Suprapubic skin (tissue), 4 donors: Measurements from ENCODE around the gene PATL2.

Experiments used
- CTCF ChIP-seq, 2 donors: fragments of 200-600 bp in 1 of 2; fragments of 450-650 bp in 1 of 2; sonication (generic) in 1 of 2; IDR thresholded peaks; one replicate each; pipeline ENCODE4 v1.5.1; 2016 to 2019; ENCODE audit warnings: antibody characterized with exemption in 2 of 2, mild to moderate bottlenecking in 1 of 2, moderate library complexity in 1 of 2
- EP300 ChIP-seq: sonication (generic); formaldehyde crosslinking; IDR thresholded peaks from one replicate; pipeline ENCODE4 v1.6.1; 2017; ENCODE audit warnings: antibody characterized with exemption
- POLR2A ChIP-seq, 2 donors: fragments of 450-650 bp; IDR thresholded peaks; one replicate each; pipeline ENCODE4 v1.6.1; 2017; ENCODE audit warnings: antibody characterized with exemption in 2 of 2, mild to moderate bottlenecking in 2 of 2, moderate library complexity in 2 of 2
- POLR2AphosphoS5 ChIP-seq, 3 donors: sonication (generic); formaldehyde crosslinking; IDR thresholded peaks; one replicate each; pipeline ENCODE4 v1.6.1; 2017; ENCODE audit warnings: antibody characterized with exemption in 3 of 3

- TF ChIP-seq POLR2A (IDR thresholded peaks at IDR 0.05) (no peak), CTCF (IDR thresholded peaks at IDR 0.05) (no peak), POLR2AphosphoS5 (IDR thresholded peaks at IDR 0.05) (peak in 1 of 3 donors; percentile 8), EP300 (no peak)
Observed at GRCh38 chr15:44711743-44712345, 721 bp upstream of the PATL2 start.
